Fibroblast of skin of left biceps (primary cell): ENCODE results near the gene SYPL1.

Experiments used
- DNase-seq, 2 experiments: peaks; one replicate each; pipeline ENCODE4 v3.0.0-alpha.2; 2013; ENCODE audit warnings: low read depth in 2 of 2

SYPL1 gene

DNA sequence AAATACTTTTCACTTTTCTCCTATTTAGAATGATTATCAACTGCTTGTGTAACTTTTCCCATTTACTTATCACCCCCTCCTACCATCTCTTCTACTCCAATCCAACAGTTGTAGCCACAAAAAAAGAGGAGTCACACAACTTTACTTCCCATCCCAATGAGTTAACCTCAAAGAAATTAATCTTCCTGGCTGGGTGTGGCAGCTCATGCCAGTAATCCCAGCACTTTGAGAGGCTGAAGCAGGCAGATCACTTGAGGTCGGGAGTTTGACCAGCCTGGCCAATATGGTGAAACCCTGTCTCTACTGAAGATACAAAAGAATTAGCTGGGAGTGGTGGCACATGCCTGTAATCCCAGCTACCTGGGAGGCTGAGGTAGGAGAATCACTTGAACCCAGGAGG is 19.9 kb downstream of the SYPL1 start:
- DNase-seq, result no peak

DNA sequence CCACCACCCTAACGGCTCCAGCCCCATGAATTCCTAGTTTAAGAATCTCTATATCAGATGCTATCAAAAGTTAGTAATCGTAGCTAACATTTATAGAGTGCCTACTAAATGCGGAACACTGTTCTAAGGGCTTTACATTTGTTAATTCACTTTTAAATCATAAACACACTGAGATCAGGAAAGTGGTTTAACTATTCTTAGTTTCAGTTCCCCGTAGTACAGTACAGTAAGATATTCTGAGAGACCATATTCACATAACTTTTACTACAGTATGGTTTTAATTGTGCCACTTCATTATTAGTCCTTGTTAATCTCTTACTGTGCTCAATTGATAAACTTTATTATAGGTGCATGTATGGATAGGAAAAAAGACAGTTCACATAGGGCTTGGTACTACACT is 22.5 kb downstream of the SYPL1 start:
- no peak for DNase-seq

DNA sequence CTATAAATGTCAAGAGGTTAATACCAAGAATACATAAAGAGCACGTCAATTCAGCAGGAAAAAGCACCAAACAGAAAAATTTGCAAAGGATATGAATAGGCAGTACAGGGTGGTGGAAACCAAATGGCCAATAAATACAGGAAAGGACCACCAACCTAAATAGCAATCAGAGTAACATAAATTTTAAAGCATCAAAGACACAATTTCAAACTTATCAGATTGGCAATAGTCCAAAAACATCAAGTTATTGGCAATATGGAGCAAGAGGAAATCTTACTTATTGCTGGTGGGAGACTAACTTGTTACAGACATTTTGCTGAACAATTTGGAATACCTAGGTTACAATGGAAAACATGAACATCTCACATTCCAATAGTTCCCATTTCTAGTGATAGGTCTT is 24.1 kb downstream of the SYPL1 start:
- no peak for DNase-seq

DNA sequence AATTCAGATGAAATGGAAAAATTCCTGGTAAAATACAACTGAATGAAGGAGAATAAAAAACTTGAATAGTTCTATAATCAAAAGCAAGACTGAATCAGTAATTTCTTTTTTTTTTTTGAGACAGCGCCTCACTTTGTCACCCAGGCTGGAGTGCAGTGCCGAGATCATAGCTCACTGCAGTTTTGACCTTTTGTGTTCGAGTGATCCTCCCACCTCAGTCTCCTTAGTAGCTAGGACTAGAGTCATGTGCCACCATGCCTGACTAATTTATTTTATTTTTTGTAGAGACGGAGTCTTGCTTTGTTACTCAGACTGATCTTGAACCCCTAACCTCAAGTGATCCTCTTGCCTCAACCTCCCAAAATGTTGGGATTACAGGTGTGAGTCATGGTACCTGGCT is 26.1 kb downstream of the SYPL1 start:
- no peak for DNase-seq

DNA sequence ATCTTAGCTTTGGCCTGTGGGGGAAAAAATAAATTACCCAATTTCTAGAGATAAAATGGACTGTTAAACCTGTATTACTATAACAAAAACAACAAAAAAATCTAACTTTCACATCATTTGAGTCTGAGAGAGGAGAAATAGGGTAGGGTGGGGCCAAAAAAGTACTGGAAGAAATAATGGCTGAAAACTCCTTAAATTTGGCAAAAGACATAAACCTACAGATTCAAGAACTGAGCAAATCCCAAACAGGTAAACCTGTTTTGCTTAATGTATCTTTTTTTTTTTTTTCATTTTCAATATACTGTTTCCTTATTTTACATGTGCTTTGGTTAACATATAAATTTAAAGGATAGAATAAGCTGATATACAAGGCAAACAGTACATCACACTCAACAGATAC is 27.1 kb downstream of the SYPL1 start:
- no peak for DNase-seq

DNA sequence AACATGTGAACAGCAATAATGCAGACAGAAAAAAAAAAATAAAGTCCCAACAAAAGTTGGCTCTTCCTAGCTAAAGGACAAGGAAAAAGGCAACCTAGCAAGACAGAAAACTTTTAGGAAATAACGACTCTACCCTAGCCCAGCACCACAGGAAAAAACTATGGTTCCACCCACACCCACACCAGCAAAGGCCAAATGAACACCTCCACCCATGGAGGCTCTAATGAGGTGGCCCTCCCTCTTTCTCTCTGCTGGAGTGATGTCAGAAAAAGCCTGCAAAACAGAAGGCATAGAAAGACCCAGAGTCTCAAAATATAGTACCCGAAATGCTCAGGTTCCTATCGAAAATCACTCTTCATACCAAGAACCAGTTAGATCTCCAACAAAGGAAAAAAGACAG is 28.4 kb downstream of the SYPL1 start:
- DNase-seq, result no peak

DNA sequence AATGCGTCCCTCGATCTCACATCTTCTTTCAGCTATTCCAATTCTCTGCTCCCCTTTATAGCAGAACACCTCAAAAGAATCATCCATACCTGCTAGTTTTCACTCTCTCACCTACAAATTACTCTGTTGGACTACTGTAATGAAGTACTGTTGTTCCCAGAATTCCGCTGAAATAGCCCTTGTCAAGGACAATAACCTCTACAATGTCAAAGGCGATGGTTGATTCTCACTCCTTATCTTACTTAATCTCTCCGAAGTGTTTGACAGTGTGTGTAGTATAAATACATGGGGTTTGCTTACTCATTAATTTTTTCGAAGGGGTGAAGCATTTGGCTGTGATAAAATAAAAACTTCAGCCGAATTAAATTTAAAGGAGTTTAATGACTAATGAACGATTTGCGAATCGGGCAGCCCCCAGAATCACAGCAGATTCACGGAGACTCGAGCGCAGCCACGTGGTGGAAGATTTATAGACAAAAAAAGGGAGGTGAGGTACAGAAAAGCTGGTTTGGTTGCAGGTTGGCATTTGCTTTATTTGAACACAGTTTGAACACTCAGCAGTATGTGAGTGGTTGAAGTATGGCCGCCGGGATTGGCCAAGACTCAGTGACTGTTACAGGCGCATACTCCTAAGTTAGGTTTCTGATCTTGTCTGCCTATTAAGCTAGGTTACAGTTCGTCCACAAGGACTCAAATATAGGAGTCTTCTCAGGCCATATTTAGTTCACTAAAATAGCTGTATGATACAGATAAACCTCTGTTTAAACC is 29.8 kb downstream of the SYPL1 start:
- DNase-seq, result no peak

DNA sequence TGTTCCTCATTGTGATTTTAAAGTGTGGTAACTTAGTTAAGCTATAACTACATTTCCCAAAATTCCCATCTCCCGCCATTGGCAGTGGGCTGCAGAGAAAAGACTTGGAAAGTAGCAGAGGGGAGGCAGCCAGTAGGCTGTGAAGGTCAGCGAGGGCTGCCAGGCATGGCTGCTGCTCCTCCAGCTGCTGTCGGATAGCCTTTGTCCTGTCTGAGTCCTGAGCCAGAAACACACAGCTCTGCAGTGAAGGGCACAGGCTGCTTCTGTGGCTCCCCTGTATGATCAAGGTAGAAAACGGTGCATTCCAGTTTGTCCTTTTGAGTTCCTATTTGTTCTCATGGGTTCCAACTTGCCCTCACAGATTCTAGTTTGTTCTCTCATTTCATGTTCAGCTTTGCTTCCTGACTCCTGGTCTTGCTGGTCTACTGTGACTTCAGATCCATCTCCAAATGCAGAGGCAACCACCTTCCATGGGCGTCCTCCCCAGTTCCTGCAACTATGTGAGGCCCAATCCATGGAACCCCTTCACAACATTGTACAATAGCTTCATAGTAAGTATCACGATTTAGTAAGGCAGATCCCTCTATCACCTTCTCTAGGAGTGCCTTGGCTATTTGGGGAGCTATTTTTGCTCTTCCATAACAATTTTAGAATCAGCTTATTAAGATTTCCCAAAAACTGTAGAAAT is 31.7 kb downstream of the SYPL1 start:
- no peak for DNase-seq

DNA sequence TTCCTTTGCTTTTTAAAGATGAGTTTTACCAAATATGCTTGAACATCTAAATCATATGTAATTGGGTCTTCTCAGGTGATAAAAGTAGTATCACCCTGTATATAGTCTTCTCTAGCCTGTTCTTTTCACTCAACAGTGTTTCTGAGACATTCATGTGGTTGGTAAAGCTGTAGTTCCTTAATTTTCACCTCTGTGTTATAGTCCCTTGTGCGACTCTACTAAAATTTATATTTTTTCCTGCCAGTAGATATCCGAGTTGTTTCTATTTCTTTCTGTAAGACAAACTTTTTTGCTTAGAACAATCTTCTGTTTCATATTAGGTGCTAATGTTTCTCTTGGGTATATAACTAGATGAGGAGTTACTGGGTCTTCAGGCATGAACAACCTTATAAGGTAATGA is 35.6 kb downstream of the SYPL1 start:
- DNase-seq, result no peak

DNA sequence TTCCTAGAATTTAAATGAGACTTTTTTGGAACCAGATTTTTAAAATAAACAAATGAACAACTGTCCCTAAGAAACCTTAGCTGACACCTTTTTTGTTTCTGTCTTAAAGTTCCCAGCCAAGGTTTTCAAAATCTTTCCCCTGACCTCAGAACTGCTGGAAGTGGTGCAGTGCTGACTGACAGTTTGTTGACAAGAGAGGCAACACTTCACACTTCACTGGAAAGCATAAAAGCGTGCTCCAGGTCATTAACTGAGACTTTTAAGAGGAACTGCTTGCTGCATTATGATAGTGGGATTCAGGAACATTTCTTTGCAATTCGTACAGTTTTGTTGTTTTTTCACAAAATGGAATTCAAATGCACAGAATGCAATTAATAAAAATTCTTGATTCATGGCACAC is 36.2 kb downstream of the SYPL1 start:
- DNase-seq, result no peak

DNA sequence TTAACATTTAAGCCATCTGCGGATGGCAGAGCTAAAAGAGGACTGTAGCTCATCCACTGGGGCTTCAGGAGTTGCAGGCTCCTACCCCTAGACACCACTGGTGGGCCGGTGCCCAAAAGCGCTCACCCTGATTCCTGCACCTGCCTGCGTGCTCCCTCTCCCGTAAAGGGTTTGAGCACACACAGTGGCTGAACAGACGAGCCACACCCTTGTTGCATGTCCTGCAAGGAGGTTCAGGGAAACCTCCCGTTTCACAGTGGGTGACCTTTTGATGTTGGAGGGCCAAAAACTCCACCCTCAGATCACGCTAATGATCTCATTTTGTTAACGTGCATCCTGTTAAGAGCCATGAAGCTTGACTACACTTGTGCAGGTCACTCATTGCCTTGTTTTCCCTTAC is 37.9 kb downstream of the SYPL1 start:
- no peak for DNase-seq

DNA sequence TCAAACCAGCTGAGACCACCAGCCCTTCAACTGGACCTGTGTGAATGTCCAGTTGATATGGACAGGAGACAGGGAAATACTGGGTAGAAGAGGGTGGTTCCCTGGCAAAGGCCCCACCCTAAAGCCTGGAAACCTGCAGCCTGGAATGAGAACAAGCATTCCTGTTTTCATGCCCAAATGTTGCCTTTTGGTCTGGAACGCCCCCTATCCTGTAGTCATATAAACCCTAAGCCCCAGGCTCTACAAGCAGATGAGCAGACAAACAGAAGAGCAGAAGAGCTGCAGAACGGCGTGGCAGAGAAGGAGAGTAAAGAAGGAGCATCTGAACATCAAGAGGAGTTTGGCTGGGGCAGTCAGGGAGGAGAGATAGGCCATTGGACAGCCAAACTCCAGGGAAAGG is 38.4 kb downstream of the SYPL1 start:
- no peak for DNase-seq

DNA sequence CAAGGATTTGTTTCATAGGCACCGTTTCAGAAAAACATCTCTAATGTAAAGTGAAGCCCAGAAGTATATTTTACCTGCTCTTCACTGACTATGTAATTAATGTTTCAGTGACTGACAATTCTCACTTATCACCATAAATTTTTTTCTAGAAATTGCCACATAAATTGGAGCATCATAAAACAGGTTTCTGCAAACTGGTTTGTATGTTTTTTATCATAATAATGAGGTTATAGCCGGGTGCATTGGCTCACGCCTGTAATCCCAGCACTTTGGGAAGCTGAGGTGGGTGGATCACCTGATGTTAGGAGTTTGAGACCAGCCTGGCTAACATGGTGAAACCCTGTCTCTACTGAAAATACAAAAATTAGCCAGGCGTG is 39.4 kb downstream of the SYPL1 start:
- no peak for DNase-seq

DNA sequence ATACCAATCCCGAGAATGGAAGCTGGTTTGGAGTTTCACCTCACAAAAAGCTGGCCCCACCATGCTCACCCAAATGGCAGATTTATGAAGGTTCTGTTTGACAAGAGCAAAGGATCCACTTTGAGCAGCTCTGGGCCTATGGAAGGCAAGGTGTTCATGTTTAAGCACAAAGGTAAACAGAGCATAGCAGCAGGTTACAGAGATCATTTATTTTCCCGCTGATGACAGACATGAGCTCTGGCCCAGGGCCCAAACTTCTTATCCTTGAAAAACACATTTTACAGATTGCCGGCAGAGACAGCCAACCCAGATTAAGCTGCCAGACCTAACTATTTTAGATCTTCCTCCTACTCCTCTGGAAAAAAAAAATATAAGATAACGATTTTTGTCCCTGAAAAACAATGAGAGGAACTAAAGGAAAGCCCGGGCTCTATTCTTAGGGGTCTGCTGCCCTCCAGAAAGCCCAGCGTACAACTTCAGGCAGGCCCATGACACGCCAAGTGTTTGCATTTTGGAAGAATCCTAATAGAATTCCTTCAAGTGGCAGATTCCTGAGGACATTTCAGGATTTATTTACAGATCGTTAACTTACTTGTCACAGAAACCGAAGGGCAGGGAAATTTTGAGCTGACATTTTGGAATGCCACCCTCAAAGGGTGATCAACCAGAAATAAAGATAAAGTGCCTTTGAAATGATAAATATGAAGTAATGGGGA is 40.0 kb downstream of the SYPL1 start:
- no peak for DNase-seq

DNA sequence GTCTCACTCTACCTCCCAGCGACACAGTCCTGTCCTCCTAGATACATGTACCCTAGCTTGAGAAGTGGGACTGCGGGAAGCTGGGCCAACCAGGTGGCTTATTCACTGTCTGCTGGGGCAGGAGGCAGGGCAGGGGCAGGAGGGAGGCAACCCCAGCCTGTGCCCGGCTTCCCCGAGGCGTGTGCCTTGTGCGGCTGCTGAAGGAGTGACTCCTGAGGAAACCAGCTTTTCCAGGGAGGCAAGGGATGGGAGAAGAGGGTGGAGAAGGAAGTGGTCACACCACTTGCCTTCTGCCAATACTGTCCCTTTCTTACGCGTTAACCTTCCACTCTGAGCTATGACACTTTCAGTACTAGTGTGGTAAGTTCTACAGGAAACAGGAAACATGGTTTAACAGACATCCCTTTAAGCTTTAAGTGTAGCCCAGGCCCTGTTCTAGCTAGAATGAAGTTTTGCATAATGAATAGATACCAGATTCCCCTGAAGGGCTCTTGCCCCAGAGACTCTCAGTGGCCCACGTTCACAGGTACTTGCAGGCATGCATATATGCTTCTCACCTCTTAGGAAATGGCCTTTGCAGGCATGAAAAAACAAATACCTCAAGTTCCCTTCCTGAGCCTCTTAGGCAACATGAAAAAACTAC is 40.6 kb downstream of the SYPL1 start:
- no peak for DNase-seq

DNA sequence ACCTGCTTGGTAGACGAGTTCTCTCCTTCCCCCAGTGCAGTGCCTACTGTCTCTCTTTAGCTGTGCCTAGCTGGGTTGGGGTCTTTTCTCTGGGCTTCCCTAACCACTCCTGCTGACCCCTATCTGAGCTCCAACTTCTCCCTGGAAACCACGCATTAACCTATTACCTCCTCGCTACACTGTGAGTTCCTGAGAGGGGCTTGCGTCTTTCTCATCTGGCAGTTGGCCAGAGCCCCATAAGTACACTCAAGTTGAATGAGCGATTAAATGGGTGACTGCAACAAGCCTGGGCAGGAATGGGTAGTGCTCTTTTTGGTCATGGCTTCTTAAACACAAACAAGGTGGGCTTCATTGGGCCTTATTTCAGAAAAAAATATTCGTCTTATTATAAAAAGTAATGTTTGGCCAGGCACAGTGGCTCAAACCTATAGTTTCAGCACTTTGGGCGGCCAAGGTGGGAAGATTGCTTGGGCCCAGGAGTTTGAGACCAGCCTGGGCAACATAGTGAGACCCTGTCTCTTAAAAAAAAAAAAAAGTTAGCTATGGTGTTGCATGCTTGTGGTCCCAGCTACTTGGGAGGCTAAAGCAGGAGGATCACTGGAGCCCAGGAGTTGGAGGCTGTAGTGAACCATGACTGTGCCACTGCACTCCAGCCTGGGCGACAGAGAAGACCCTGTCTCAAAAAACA is 41.4 kb downstream of the SYPL1 start:
- DNase-seq, result no peak

DNA sequence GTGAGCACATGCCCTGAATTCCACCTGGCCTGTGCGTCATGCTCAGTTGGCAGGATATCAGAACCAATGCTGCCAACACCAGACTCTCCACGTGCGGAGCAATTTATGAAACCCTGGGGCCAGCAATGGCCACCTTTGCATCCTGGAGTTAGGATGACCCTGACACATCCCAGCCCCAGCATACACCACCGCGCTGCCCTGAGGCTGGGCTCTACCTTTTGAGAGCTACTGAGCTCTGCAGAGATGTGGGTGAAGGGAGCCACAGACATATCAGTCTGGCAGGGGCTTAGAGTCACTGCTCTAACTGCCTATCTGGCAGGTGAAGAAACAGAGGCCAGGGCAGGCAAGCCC is 41.9 kb downstream of the SYPL1 start:
- no peak for DNase-seq

DNA sequence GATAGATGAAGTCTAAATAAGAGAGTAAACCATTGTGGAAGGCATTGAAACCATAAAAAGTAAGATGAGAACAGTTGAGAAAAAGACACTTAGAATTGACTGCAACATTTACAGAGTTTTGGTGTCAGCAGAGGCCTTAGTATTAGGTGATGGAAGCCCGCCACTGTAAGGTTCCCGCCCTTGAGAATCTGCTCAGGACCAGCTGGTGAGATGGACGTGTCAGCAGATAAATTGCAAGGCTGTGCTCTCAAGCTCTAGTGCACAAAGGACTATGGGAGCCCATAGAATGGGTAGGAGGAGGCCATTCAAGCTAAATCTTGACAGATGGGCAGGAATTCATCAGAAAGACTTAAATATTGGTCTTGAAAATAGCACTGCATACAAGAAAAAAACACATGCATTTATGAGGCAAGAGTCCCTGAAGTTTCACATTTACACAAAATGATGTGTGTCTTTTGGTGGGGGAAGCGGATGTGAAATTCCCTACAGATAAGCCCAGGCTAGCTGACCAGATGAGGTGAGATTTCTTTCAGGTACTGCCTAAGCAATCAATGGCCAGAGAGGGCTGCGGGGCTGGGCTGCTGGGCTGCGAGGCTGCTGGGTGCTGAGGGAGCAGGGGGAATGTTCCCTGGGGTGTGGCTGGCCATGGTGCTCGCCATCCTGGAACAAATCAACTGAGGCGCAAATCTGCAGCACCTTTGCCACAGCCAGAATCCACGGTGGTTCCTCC is 42.5 kb downstream of the SYPL1 start:
- no peak for DNase-seq

DNA sequence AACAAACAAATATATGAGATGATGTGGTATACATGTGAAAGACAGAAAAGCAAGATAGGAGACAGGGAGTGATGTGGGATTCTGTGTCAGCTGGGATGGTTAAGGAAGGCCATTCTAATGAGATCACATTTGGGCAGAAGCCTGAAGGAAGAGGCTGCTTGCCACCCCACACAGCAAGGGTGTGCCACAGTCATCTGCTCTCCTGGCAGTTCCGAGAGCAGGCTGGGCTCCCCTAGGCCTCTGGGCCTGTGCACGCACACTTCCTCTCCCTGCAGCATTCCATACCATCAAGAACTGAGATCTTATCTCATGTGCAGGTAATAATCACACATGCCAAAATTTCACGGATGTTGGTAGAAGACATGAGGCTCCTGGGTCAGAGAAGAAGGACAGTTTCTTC is 43.1 kb downstream of the SYPL1 start:
- no peak for DNase-seq

DNA sequence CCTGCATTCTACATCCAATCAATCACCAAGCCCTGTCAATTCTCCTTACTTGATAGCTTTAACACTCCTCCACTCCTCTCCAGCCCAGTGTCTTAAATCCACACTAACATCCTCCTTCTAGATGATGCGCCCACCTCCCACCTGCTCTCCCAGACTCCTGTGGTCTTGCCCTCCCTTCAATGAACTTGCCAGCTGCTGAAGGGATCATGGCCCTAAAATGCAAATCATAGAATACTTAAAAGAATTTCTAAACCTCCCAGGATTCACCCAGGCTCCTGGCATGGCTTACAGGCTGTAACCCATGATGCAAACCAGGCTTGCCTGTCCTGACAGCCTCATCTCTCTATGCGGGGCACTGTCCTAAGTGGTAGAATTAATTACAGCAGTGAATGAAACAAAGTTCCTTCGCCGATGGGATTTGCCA is 43.6 kb downstream of the SYPL1 start:
- no peak for DNase-seq

DNA sequence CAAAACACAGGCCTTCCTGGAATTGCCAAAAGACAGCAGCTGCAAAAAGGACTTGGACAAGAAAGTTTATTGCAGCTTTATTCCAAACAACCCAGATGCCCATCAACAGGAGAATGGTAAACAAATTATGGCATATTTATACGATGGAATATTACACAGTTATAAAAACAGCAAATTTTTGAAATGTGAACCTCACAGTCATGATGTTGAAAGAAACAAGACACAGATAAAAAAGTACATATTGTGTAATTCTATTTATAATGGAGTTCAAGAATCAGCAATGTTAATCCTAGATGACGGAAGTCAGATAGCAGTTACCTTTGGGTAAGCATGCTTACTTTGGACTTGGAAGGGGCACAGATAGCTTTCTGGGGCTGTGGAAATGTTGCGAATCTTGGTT is 44.4 kb downstream of the SYPL1 start:
- no peak for DNase-seq
